ENCODE data around the gene TMEM43. TPM values are rescaled to one million over a fixed set of nuclear protein-coding genes. Genes with fewer than 3 reads are reported as not detected.

TMEM43 gene
- total and polyA plus RNA-seq, 7 experiments from 2014 or later, result 30.1 to 55.8 (median 50.3) TPM

- Mint-ChIP-seq H3K4me3 (no peak overlapping the region), H3K36me3 (peaks cover 10 to 57% (median 24%) of the 10 kb centered on the region in 5 donors), H3K4me1 (peaks cover 0 to 5% (median 0%) of the 10 kb centered on the region in 7 donors), H3K27me3 (no peaks in the 10 kb centered on the region), H3K9me3 (peaks cover 0 to 3% (median 0%) of the 10 kb centered on the region in 11 donors), H3K27ac (no peak overlapping the region)
- H3K4me3 ChIP-seq (ENCODE audit: low read length), result no peak overlapping the region
- DNase-seq, result no peak
- H3K27me3 ChIP-seq (ENCODE audit: control insufficient read depth in 2 of 2, insufficient read depth in 2 of 2, low read length in 2 of 2), result no peaks in the 10 kb centered on the region
- H3K36me3 ChIP-seq (ENCODE audit: control insufficient read depth in 2 of 3, insufficient read depth in 3 of 3, low read length in 3 of 3), result peaks cover 0 to 59% (median 17%) of the 10 kb centered on the region in 3 experiments
- no peak for ATAC-seq
- no peak overlapping the region for H3K27ac ChIP-seq (ENCODE audit: low read depth, low read length)
- ChIA-PET CTCF (interaction anchor here (0.6 to 0.8 kb wide), 3 partner anchors 143 to 368 kb away, joined by 3 read pairs; no protein-coding TSS in a partner anchor), POLR2A (interaction anchor here (0.6 to 1.1 kb wide), 2 partner anchors 65 to 142 kb away, joined by 3 to 5 read pairs; partner anchors contain the start of genes LSM3 and XPC)
- H3K4me1 ChIP-seq (ENCODE audit: control insufficient read depth in 2 of 2, insufficient read depth in 2 of 2, low read length in 2 of 2), result no peaks in the 10 kb centered on the region
- H3K9me3 ChIP-seq (ENCODE audit: control insufficient read depth in 2 of 3, low read length in 3 of 3), result no peaks in the 10 kb centered on the region
- intact Hi-C loops (cut with micrococcal nuclease), result loop anchor here in 1 of 2 donors (1.0 kb wide), 1 partner anchor 218 kb away; no protein-coding TSS in a partner anchor
Measured at GRCh38 chr3:14113965-14114635, 10.8 kb upstream of the TMEM43 start.

DNA sequence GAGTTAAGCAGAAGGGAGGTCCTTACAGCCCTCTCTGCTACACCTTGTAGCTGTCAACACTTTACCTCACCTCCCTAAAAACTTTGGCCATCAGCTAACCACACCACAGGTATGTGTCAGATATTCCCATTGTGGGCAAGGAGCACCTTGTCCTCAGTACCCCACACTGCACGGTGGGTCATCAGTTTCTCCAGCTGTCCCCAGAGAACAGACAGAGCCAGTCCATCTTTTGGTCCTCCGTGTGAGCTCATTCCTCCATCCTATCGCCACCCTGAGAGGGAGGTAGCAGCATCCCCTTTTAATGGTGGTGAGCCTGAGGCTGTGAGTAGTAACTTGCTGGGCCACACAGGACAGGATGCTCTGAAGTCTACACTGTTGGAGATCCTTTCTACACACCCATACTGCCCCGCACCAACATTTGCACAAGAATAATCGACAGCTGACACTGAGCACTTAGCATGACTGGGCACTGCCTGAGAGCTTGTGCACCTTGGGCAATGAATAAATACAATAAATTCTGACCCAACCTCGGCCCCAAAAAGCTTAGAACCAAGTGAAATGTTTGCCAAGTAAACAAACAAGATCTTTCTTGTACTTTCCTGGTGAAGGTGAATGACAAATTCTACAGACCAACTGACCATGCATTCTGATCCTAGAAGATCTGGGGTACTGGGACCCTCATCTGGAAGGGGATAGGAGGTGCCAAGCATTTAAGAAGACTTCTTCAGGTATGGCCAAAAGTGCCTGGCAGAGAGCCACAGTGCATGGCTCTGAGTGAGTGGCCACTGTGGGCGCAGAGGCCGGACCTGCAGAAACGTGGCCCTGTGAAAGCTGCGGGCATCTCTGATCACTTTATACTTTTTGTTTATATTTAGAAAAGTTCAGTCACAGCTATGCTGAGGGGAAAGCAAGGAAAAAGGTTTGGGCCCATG is 7.1 kb upstream of the TMEM43 start:
- Histone ChIP-seq H3K27ac (ENCODE audit: low read depth, low read length) (no peak overlapping the region), H3K27me3 (ENCODE audit: control insufficient read depth in 2 of 2, insufficient read depth in 2 of 2, low read length in 2 of 2) (no peaks in the 10 kb centered on the region), H3K9me3 (ENCODE audit: control insufficient read depth in 2 of 3, low read length in 3 of 3) (no peaks in the 10 kb centered on the region), H3K36me3 (ENCODE audit: control insufficient read depth in 2 of 3, insufficient read depth in 3 of 3, low read length in 3 of 3) (peaks cover 0 to 60% (median 17%) of the 10 kb centered on the region in 3 experiments), H3K4me3 (ENCODE audit: low read length) (no peak overlapping the region), H3K4me1 (ENCODE audit: control insufficient read depth in 2 of 2, insufficient read depth in 2 of 2, low read length in 2 of 2) (peaks cover 0 to 3% of the 10 kb centered on the region in 2 donors)
- H3K4me1 Mint-ChIP-seq, result peaks cover 11 to 23% (median 19%) of the 10 kb centered on the region in 7 donors
- CTCF ChIA-PET, result no interaction called here
- ATAC-seq, result no peak
- intact Hi-C loops (cut with micrococcal nuclease), result no loop called here
- peak in 1 of 9 donors; percentile 8 for DNase-seq
- no peaks in the 10 kb centered on the region for H3K9me3 Mint-ChIP-seq
- H3K36me3 Mint-ChIP-seq, result peaks cover 7 to 57% (median 24%) of the 10 kb centered on the region in 5 donors
- no peak overlapping the region for H3K27ac Mint-ChIP-seq
- no peaks in the 10 kb centered on the region for H3K27me3 Mint-ChIP-seq
- POLR2A ChIA-PET, result no interaction called here
- no peak overlapping the region for H3K4me3 Mint-ChIP-seq

DNA sequence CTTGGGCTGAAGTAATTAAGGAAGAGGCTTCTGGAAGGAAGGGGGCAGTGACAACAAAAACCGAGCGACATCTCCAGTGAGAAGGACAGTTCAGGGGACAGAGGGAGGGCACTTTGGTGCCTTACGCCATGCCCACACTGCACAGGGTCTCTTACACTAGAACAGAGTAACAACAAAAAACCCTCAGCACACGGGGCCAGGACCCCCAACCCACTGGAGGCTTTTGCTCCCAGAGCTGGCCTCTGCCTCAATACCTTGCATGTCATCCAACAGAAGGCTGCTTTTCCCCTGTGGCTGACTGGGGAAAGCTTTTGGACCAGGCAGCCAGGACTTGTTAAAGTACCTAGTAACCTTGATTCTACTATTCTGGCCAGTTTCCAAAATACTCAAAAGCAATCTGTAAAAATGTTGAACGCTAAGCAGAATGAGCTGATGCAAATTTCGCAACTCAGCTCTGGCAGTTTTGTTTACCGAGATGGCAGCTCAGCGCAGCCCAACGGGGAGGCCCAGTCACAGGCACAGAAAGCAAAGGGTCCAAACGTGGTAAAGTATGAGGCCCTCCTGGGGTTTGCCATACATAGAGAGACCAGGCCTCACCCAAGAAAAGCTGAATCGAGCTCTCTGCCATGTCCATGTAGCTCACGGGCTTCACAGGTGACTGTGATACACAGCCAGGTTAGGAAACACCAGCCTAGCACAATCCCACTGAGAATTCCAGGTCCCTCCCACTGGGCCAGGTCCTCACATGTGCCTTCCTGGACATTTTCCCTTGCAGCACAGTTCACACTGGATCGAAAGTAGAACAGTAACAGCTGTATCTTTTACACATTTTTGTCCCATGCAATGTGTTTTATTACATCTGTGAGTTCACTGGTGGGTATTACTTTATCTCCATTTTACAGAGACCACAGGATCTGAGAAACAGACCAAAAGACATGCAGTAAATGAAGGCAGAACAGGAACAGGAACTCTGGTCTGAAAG is 6.2 kb upstream of the TMEM43 start:
- no peak overlapping the region for H3K27ac ChIP-seq (ENCODE audit: low read depth, low read length)
- ChIA-PET CTCF (interaction anchor here (1.6 kb wide), 1 partner anchor 85 kb away, joined by 3 read pairs; no protein-coding TSS in a partner anchor), POLR2A (interaction anchor here (0.9 to 2.0 kb wide), 2 partner anchors 57 to 60 kb away, joined by 3 to 6 read pairs; partner anchors contain the start of genes LSM3 and XPC)
- intact Hi-C loops (cut with micrococcal nuclease), result no loop called here
- Mint-ChIP-seq H3K9me3 (no peaks in the 10 kb centered on the region), H3K4me3 (no peak overlapping the region), H3K27ac (no peak overlapping the region), H3K4me1 (peaks cover 16 to 32% (median 28%) of the 10 kb centered on the region in 7 donors), H3K36me3 (peaks cover 5 to 49% (median 19%) of the 10 kb centered on the region in 5 donors), H3K27me3 (no peaks in the 10 kb centered on the region)
- DNase-seq (peak in 1 of 9 donors; percentile 9), ATAC-seq (no peak)
- H3K4me3 ChIP-seq (ENCODE audit: low read length), result no peak overlapping the region
- peaks cover 5 to 13% of the 10 kb centered on the region in 2 donors for H3K4me1 ChIP-seq (ENCODE audit: control insufficient read depth in 2 of 2, insufficient read depth in 2 of 2, low read length in 2 of 2)
- no peaks in the 10 kb centered on the region for H3K27me3 ChIP-seq (ENCODE audit: control insufficient read depth in 2 of 2, insufficient read depth in 2 of 2, low read length in 2 of 2)
- no peaks in the 10 kb centered on the region for H3K9me3 ChIP-seq (ENCODE audit: control insufficient read depth in 2 of 3, low read length in 3 of 3)
- peaks cover 0 to 51% (median 17%) of the 10 kb centered on the region in 3 experiments for H3K36me3 ChIP-seq (ENCODE audit: control insufficient read depth in 2 of 3, insufficient read depth in 3 of 3, low read length in 3 of 3)

- H3K36me3 ChIP-seq (ENCODE audit: control insufficient read depth in 2 of 3, insufficient read depth in 3 of 3, low read length in 3 of 3), result peaks cover 0 to 42% (median 11%) of the 10 kb centered on the region in 3 experiments
- no peaks in the 10 kb centered on the region for H3K9me3 Mint-ChIP-seq
- H3K4me3 ChIP-seq (ENCODE audit: low read length), result no peak overlapping the region
- H3K4me1 ChIP-seq (ENCODE audit: control insufficient read depth in 2 of 2, insufficient read depth in 2 of 2, low read length in 2 of 2), result peaks cover 10 to 15% of the 10 kb centered on the region in 2 donors
- no peaks in the 10 kb centered on the region for H3K9me3 ChIP-seq (ENCODE audit: control insufficient read depth in 2 of 3, low read length in 3 of 3)
- no peak overlapping the region for H3K4me3 Mint-ChIP-seq
- intact Hi-C loops (cut with micrococcal nuclease), result loop anchor here in 1 of 2 donors (10.0 kb wide), 2 partner anchors 465 to 1045 kb away; partner anchors contain the start of gene IQSEC1
- ChIA-PET POLR2A (interaction anchor here (0.9 to 2.0 kb wide), 2 partner anchors 56 to 59 kb away, joined by 3 to 6 read pairs; partner anchors contain the start of genes LSM3 and XPC), CTCF (interaction anchor here (1.6 kb wide), 1 partner anchor 84 kb away, joined by 3 read pairs; no protein-coding TSS in a partner anchor)
- H3K27ac Mint-ChIP-seq, result no peak overlapping the region
- H3K27ac ChIP-seq (ENCODE audit: low read depth, low read length), result no peak overlapping the region
- peaks cover 18 to 37% (median 32%) of the 10 kb centered on the region in 7 donors for H3K4me1 Mint-ChIP-seq
- H3K27me3 Mint-ChIP-seq, result no peaks in the 10 kb centered on the region
- DNase-seq (peak in 1 of 9 donors; percentile 16), ATAC-seq (no peak)
- H3K27me3 ChIP-seq (ENCODE audit: control insufficient read depth in 2 of 2, insufficient read depth in 2 of 2, low read length in 2 of 2), result no peaks in the 10 kb centered on the region
- H3K36me3 Mint-ChIP-seq, result peaks cover 3 to 39% (median 14%) of the 10 kb centered on the region in 5 donors
Measured at GRCh38 chr3:14119651-14120050, 5.2 kb upstream of the TMEM43 start.

DNA sequence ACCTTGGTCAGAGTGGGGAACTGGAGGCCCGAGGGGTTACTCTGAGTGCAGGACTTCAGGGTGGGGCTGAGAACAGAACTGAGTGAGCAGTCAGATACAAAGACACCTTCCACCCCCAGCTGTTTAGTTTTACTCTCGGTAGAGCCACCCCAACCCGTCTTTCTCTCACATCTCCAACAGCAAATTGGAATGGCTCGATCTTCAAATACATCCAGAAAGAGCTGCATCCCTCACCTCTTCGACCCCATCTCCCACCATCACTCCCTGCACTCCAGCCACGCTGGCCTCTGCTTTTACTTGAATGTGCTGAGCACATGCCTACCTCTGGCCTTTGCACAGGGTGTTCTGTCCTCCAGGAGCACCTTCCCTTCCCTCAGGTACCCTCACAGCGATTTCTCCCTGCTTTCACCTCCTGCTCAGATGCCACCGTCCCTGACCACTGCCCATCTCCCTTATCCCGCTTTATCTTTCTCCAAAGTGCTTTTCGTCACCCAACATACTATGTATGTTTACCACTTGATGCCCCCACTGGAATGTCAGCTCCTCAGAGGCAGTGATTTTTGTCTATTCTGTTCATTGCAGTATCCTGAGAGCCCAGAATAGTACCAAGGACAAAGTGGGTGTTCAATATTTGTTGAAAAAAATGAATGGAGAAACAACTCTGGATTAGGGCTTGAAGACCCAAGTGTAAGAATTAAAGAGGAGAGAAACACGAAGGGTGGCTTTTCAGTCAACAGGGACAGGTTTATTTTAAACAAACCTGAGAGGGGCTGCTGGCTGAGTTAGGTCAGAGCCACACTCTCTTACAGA is 4.5 kb upstream of the TMEM43 start:
- intact Hi-C loops (cut with micrococcal nuclease), result loop anchor here in 1 of 2 donors (10.0 kb wide), 2 partner anchors 466 to 1046 kb away; partner anchors contain the start of gene IQSEC1
- peaks cover 0 to 40% (median 5%) of the 10 kb centered on the region in 3 experiments for H3K36me3 ChIP-seq (ENCODE audit: control insufficient read depth in 2 of 3, insufficient read depth in 3 of 3, low read length in 3 of 3)
- H3K9me3 ChIP-seq (ENCODE audit: control insufficient read depth in 2 of 3, low read length in 3 of 3), result no peaks in the 10 kb centered on the region
- Mint-ChIP-seq H3K36me3 (peaks cover 3 to 33% (median 14%) of the 10 kb centered on the region in 5 donors), H3K27ac (peak overlapping the region in 2 of 9 donors; percentile 1 to 72), H3K4me3 (no peak overlapping the region), H3K4me1 (peaks cover 18 to 37% (median 32%) of the 10 kb centered on the region in 7 donors), H3K9me3 (no peaks in the 10 kb centered on the region), H3K27me3 (no peaks in the 10 kb centered on the region)
- DNase-seq (peak in 1 of 9 donors; percentile 17), ATAC-seq (no peak)
- no peaks in the 10 kb centered on the region for H3K27me3 ChIP-seq (ENCODE audit: control insufficient read depth in 2 of 2, insufficient read depth in 2 of 2, low read length in 2 of 2)
- H3K4me1 ChIP-seq (ENCODE audit: control insufficient read depth in 2 of 2, insufficient read depth in 2 of 2, low read length in 2 of 2), result peaks cover 10 to 15% of the 10 kb centered on the region in 2 donors
- no peak overlapping the region for H3K27ac ChIP-seq (ENCODE audit: low read depth, low read length)
- H3K4me3 ChIP-seq (ENCODE audit: low read length), result no peak overlapping the region
- ChIA-PET CTCF (interaction anchor here (1.6 kb wide), 1 partner anchor 83 kb away, joined by 3 read pairs; no protein-coding TSS in a partner anchor), POLR2A (interaction anchor here (2.0 kb wide), 1 partner anchor 58 kb away, joined by 6 read pairs; the partner anchor contains the start of genes LSM3 and XPC)
